Lower leg skin (tissue), 4 donors: ENCODE measurements around the gene TPTE2. TPM values are rescaled to one million over a fixed set of nuclear protein-coding genes. Genes with fewer than 3 reads are reported as not detected.
"Not testable (repeated sequence)": the region's sequence is repeated elsewhere in the genome, so short reads cannot be mapped to it uniquely, and the experiment has no call there.

Experiments used
- DNase-seq, 2 donors: peaks; one replicate each; pipeline ENCODE4 v3.0.0-alpha.2; 2019; ENCODE audit warnings: low spot score in 2 of 2
- H3K4me3 ChIP-seq: fragments of 200-600 bp; sonication (generic); 2 replicates; pipeline ENCODE4 v1.5.1; 2017; ENCODE audit warnings: mild to moderate bottlenecking, low read depth; ENCODE audit not compliant: poor library complexity, severe bottlenecking
- POLR2A ChIP-seq, 2 donors: fragments of 450-650 bp; IDR thresholded peaks; one replicate each; pipeline ENCODE4 v1.6.1; 2016 to 2017; ENCODE audit warnings: antibody characterized with exemption in 2 of 2, mild to moderate bottlenecking in 1 of 2, moderate library complexity in 1 of 2
- WGBS, 2 donors: methylation state at CpG; one replicate each; pipeline ENCODE4 v1.1.5; 2018; 5-methylcytosine and 5-hydroxymethylcytosine counted together
- intact Hi-C: fragments of 100-400 bp; cut with DNase I; formaldehyde crosslinking; loops from one replicate; pipeline ENCODE4 v1.15.0; 2023; ENCODE audit warnings: low total_unique reads
- total RNA-seq, 4 donors: library from RNA; depleted of rRNA; stranded (reverse); fragments of >200 nt; gene quantifications; one replicate each; pipeline ENCODE4 v1.1.0, GENCODE V29; 2016
- TF ChIP-seq, protein P1 (sequence below), 3 donors: fragments of 450-650 bp; IDR thresholded peaks; one replicate each; pipeline ENCODE4 v1.5.1; 2016; ENCODE audit warnings: antibody characterized with exemption in 3 of 3, mild to moderate bottlenecking in 3 of 3, moderate library complexity in 2 of 3

Gene TPTE2
- total RNA-seq, 4 donors from 2014 or later, result not detected

DNA sequence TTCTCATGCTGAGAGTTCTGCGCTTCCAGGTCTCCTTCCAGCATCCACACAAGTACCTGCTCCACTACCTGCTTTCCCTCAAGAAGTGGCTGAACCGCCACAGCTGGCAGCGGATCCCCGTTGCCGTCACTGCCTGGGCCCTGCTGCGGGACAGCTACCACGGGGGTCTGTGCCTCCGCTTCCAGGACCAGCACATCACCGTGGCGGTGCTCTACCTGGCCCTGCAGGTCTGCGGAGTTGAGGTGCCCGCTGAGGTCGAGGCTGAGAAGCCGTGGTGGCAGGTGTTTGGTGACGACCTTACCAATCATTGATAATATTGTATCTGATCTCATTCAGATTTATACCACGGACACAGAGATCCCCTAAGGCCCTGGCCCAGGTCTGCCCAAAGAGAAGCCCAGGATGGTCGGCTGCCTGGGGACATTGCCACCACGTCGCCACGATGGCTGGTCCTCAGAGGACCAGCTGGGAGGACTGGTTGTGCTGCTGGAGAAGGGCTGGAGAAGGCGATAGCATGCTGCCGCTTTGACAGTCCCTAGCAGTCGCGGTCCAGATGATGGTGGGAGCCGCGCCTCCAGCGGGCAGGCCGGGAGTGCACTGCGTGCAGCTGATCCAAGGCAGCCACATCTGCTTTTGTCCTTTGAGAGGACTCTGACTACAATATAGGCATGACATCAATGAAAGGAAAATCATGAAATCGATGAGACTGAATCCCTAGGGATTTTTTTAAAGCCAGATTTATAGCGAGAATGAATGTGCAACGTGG lies 178.4 kb downstream of the TPTE2 start:
- 81% methylated on average over 32 of the region's 32 CpGs for WGBS, 2 donors
- intact Hi-C loops, DNase-seq, H3K4me3 ChIP-seq: not testable (repeated sequence)

DNA sequence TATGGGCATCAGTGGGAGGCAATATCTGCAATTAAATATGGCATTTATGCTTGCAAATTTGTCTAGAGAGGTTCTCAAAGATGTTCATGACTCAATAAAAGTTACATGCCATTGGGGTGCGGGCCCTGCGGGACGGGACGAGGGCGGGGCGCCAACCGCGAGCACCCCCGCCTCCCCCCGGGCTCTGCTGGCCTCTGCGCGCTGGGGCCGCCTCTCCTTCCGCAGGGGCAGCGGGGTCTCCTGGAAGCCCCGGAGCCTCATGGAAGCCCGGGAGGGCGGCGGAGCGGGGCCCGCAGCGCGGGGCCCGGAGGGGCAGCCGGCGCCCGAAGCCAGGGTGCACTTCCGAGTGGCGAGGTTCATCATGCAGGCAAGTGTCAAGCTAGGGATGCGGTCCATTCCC lies 179.2 kb downstream of the TPTE2 start:
- no peak overlapping the region for H3K4me3 ChIP-seq
- no peak for TF ChIP-seq POLR2A (IDR thresholded peaks at IDR 0.05)
- TF ChIP-seq, protein P1, sequence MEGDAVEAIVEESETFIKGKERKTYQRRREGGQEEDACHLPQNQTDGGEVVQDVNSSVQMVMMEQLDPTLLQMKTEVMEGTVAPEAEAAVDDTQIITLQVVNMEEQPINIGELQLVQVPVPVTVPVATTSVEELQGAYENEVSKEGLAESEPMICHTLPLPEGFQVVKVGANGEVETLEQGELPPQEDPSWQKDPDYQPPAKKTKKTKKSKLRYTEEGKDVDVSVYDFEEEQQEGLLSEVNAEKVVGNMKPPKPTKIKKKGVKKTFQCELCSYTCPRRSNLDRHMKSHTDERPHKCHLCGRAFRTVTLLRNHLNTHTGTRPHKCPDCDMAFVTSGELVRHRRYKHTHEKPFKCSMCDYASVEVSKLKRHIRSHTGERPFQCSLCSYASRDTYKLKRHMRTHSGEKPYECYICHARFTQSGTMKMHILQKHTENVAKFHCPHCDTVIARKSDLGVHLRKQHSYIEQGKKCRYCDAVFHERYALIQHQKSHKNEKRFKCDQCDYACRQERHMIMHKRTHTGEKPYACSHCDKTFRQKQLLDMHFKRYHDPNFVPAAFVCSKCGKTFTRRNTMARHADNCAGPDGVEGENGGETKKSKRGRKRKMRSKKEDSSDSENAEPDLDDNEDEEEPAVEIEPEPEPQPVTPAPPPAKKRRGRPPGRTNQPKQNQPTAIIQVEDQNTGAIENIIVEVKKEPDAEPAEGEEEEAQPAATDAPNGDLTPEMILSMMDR (IDR thresholded peaks at IDR 0.05), result no peak
- intact Hi-C loops, result no loop called here
- DNase-seq, result no peak
- WGBS, 2 donors, result 69 to 78% methylated on average over 27 to 30 of the region's 30 CpGs

Other genes starting within 250 kb of the TPTE2 start
- gene MPHOSPH8, start 72.1 kb upstream of the TPTE2 start, total RNA-seq, result 10 to 100 TPM; 18.6 to 30.1 (median 25.6) TPM
- 10 to 100 TPM; 35.7 to 49.0 (median 47.4) TPM for gene PSPC1, start 221.4 kb upstream of the TPTE2 start, total RNA-seq